WTC11 (cell line): ENCODE data around the gene SFRP2. TPM values are rescaled to one million over a fixed set of nuclear protein-coding genes. Genes with fewer than 3 reads are reported as not detected.

Source experiments
- ATAC-seq: fragments of 200-7000 bp; cut with Tn5 transposase; 2 replicates; pipeline ENCODE4 v1.10.0; 2021; ENCODE audit warnings: mild to moderate bottlenecking, moderate library complexity
- CTCF ChIA-PET: fragments of 300-600 bp; sonication (Branson Sonifier 250); formaldehyde crosslinking; loops from one replicate; lab custom pipeline; 2021; ENCODE audit warnings: antibody characterized with exemption; lab: Charles Lee
- POLR2A ChIA-PET: fragments of 350-600 bp; sonication (Branson Sonifier 250); formaldehyde crosslinking; loops from one replicate; lab custom pipeline; 2021; ENCODE audit warnings: antibody characterized with exemption; lab: Charles Lee
- DNase-seq: peaks from one replicate; pipeline ENCODE4 v3.0.0; 2021; ENCODE audit warnings: low spot score
- H3K27ac Mint-ChIP-seq: 2 replicates; pipeline ENCODE4 v1.8.0; 2021; ENCODE audit warnings: mixed read lengths
- H3K27me3 Mint-ChIP-seq: 2 replicates; pipeline ENCODE4 v1.8.0; 2021; ENCODE audit warnings: low read depth, mild to moderate bottlenecking, moderate library complexity, mixed read lengths
- H3K36me3 Mint-ChIP-seq: 2 replicates; pipeline ENCODE4 v1.8.0; 2021; ENCODE audit warnings: mixed read lengths
- H3K4me1 Mint-ChIP-seq: 2 replicates; pipeline ENCODE4 v1.8.0; 2022; ENCODE audit warnings: mixed read lengths
- H3K4me3 Mint-ChIP-seq: 2 replicates; pipeline ENCODE4 v1.8.0; 2021; ENCODE audit warnings: mild to moderate bottlenecking, moderate library complexity, mixed read lengths
- H3K9me3 Mint-ChIP-seq: 2 replicates; pipeline ENCODE4 v1.8.0; 2021; ENCODE audit warnings: mixed read lengths
- EMX1 ChIP-seq: fragments of 250-450 bp; sonication (Bioruptor Pico); IDR thresholded peaks from 2 replicates; pipeline ENCODE4 v1.8.0; 2021; ENCODE audit warnings: mild to moderate bottlenecking
- GRHL2 ChIP-seq: fragments of 250-450 bp; sonication (Bioruptor Pico); IDR thresholded peaks from 2 replicates; pipeline ENCODE4 v1.8.0; 2022; ENCODE audit warnings: mild to moderate bottlenecking, moderate library complexity; ENCODE audit not compliant: insufficient replicate concordance, severe bottlenecking
- HMGA2 ChIP-seq: fragments of 250-450 bp; sonication (Bioruptor Pico); IDR thresholded peaks from 2 replicates; pipeline ENCODE4 v1.4.0; 2021; ENCODE audit warnings: mild to moderate bottlenecking, moderate library complexity
- JUN ChIP-seq: sonication (generic); formaldehyde crosslinking; IDR thresholded peaks from 2 replicates; pipeline ENCODE4 v1.8.0; 2023; ENCODE audit warnings: mild to moderate bottlenecking, missing genetic modification reagents
- PRRX2 ChIP-seq: fragments of 250-450 bp; sonication (Bioruptor Pico); IDR thresholded peaks from 2 replicates; pipeline ENCODE4 v1.8.0; 2021; ENCODE audit warnings: mild to moderate bottlenecking
- STAT6 ChIP-seq: sonication (generic); formaldehyde crosslinking; conservative IDR thresholded peaks from 2 replicates; pipeline ENCODE4 v1.8.1; 2023; ENCODE audit warnings: mild to moderate bottlenecking, low read depth, missing genetic modification reagents, moderate library complexity
- ZNF317 ChIP-seq: sonication (generic); formaldehyde crosslinking; IDR thresholded peaks from 2 replicates; pipeline ENCODE4 v1.8.1; 2023; ENCODE audit warnings: low read depth, mild to moderate bottlenecking, moderate library complexity, missing genetic modification reagents, borderline replicate concordance
- ZNF532 ChIP-seq: fragments of 250-450 bp; sonication (Bioruptor Pico); IDR thresholded peaks from 2 replicates; pipeline ENCODE4 v1.9.0; 2021; ENCODE audit warnings: mild to moderate bottlenecking, borderline replicate concordance
- ZNF671 ChIP-seq: fragments of 250-450 bp; sonication (Bioruptor Pico); IDR thresholded peaks from 2 replicates; pipeline ENCODE4 v1.8.0; 2021; ENCODE audit warnings: mild to moderate bottlenecking
- total RNA-seq: library from RNA; stranded (reverse); gene quantifications from 3 replicates; pipeline ENCODE4 v1.2.3, GENCODE V29; 2021
- TF ChIP-seq, protein P1 (sequence below): fragments of 250-450 bp; sonication (Bioruptor Pico); IDR thresholded peaks from 2 replicates; pipeline ENCODE4 v1.8.0; 2021; ENCODE audit warnings: mild to moderate bottlenecking
- TF ChIP-seq, protein P2 (sequence below): fragments of 200-600 bp; IDR thresholded peaks from 2 replicates; pipeline ENCODE4 v1.8.0; 2022; ENCODE audit warnings: antibody characterized with exemption
- TF ChIP-seq, protein P3 (sequence below): fragments of 250-450 bp; sonication (Bioruptor Pico); conservative IDR thresholded peaks from 2 replicates; pipeline ENCODE4 v1.9.0; 2021; ENCODE audit warnings: mild to moderate bottlenecking

The SFRP2 gene
- total RNA-seq, 1 experiment from 2014 or later: 417 TPM

DNA sequence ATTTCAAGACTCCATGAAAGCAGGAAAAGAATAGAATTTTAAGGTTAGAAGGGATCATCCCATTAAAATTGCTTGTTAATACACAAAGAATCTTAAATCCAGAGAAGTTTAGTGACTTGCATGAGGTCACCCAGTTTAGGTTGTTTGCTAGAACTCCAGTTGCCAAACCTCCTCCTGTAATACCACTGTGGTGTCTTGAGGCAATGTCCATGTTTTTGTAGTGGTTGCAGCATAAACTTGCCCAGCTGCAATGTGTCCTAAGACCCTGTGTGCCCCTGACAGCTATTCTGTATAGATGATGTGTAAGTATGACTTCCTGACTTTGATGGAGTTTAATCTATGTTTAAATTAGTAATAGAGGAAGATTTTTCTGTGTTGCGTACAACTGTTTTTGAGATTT, 6.3 kb downstream of the SFRP2 start:
- TF ChIP-seq, protein P1, sequence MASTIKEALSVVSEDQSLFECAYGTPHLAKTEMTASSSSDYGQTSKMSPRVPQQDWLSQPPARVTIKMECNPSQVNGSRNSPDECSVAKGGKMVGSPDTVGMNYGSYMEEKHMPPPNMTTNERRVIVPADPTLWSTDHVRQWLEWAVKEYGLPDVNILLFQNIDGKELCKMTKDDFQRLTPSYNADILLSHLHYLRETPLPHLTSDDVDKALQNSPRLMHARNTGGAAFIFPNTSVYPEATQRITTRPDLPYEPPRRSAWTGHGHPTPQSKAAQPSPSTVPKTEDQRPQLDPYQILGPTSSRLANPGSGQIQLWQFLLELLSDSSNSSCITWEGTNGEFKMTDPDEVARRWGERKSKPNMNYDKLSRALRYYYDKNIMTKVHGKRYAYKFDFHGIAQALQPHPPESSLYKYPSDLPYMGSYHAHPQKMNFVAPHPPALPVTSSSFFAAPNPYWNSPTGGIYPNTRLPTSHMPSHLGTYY (CRISPR knock-in tag): peak; percentile 9; the same call in 1 of the 2 replicates
- TF ChIP-seq, protein P2, sequence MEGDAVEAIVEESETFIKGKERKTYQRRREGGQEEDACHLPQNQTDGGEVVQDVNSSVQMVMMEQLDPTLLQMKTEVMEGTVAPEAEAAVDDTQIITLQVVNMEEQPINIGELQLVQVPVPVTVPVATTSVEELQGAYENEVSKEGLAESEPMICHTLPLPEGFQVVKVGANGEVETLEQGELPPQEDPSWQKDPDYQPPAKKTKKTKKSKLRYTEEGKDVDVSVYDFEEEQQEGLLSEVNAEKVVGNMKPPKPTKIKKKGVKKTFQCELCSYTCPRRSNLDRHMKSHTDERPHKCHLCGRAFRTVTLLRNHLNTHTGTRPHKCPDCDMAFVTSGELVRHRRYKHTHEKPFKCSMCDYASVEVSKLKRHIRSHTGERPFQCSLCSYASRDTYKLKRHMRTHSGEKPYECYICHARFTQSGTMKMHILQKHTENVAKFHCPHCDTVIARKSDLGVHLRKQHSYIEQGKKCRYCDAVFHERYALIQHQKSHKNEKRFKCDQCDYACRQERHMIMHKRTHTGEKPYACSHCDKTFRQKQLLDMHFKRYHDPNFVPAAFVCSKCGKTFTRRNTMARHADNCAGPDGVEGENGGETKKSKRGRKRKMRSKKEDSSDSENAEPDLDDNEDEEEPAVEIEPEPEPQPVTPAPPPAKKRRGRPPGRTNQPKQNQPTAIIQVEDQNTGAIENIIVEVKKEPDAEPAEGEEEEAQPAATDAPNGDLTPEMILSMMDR: no peak
- TF ChIP-seq GRHL2 (CRISPR knock-in tag): no peak
- peak; percentile 68; the same call in 1 of the 2 replicates for TF ChIP-seq EMX1 (CRISPR knock-in tag)
- TF ChIP-seq PRRX2: 0 out of 2 replicates have a peak, but pooled peaks have one; percentile 28
- TF ChIP-seq, protein P3, sequence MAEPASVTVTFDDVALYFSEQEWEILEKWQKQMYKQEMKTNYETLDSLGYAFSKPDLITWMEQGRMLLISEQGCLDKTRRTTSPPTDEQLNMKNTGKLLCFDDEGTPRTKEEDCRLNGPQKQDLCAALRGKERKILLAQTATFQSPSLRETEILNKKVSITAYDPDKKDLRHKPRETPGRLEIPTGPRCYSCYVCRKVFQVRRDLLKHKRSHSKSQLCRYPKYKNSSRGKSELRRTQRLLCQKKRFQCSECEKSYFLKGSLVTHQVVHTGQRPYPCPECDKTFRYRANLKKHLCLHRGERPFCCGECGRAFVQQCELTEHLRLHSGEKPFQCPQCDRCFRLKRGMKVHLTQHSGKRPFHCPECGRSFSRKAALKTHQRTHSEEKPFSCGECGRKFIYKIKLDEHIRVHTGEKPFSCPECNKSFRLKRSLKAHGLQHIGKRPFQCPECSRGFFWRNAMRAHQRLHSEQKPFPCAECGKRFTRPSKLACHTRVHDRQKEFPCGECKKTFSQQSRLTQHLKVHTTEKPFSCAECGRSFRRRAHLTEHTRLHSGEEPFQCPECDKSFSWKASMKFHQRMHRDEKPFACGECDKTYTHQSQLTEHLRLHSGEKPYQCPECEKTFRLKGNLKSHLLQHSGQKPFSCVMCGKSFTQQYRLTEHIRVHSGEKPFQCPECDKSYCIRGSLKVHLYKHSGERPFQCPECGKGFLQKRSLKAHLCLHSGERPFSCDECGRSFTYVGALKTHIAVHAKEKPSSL (CRISPR knock-in tag): 0 out of 2 replicates have a peak, but pooled peaks have one; percentile 20
- Mint-ChIP-seq H3K27me3 (no peaks in the 10 kb centered on the region), H3K4me3 (peak overlapping the region; percentile 33), H3K27ac (peak overlapping the region; percentile 89), H3K9me3 (peaks cover 10% of the 10 kb centered on the region), H3K4me1 (peaks cover 59% of the 10 kb centered on the region), H3K36me3 (peaks cover 87% of the 10 kb centered on the region)
- CTCF ChIA-PET: no interaction called here
- DNase-seq (no peak), ATAC-seq (no peak)
- POLR2A ChIA-PET: no interaction called here

GRCh38 chr4:153781717-153782416, 7.0 kb downstream of the SFRP2 start:
- peaks cover 59% of the 10 kb centered on the region for H3K4me1 Mint-ChIP-seq
- peak overlapping the region; percentile 89 for H3K27ac Mint-ChIP-seq
- POLR2A ChIA-PET: interaction anchor here (1.4 to 1.9 kb wide), 2 partner anchors 9 to 11 kb away, joined by 6 to 17 read pairs; no protein-coding TSS in a partner anchor
- CTCF ChIA-PET: interaction anchor here (0.7 to 2.4 kb wide), 10 partner anchors 9 to 301 kb away, joined by 3 to 21 read pairs (median 7); no protein-coding TSS in a partner anchor
- TF ChIP-seq, protein P3 (CRISPR knock-in tag): peak; percentile 72; the same call in 1 of the 2 replicates
- TF ChIP-seq STAT6: no peak
- no peak for TF ChIP-seq JUN (CRISPR knock-in tag)
- TF ChIP-seq ZNF317: no peak
- no peak for TF ChIP-seq HMGA2 (CRISPR knock-in tag)
- 0 out of 2 replicates have a peak, but pooled peaks have one; percentile 9 for TF ChIP-seq ZNF532 (CRISPR knock-in tag)
- TF ChIP-seq ZNF671 (CRISPR knock-in tag): 0 out of 2 replicates have a peak, but pooled peaks have one; percentile 13
- TF ChIP-seq, all 79 proteins: peak for 3
- DNase-seq (peak; percentile 38), ATAC-seq (peak; percentile 62)
- Mint-ChIP-seq H3K9me3 (peaks cover 10% of the 10 kb centered on the region), H3K4me3 (peak overlapping the region; percentile 33; the same call in 1 of the 2 replicates), H3K27me3 (no peaks in the 10 kb centered on the region), H3K36me3 (peaks cover 80% of the 10 kb centered on the region)
